Psoas muscle (tissue), 8 donors: Measurements from ENCODE around the gene ACVR1. TPM values are rescaled to one million over a fixed set of nuclear protein-coding genes. Genes with fewer than 3 reads are reported as not detected.
"Not testable (repeated sequence)": the region's sequence is repeated elsewhere in the genome, so short reads cannot be mapped to it uniquely, and the experiment has no call there.

Experiments used
- ATAC-seq, 4 donors: fragments of 200-7000 bp; cut with Tn5 transposase; one replicate each; pipeline ENCODE4 v1.9.1; 2020; ENCODE audit warnings: moderate library complexity in 3 of 4, mild to moderate bottlenecking in 2 of 4
- DNase-seq, 2 donors: peaks; one replicate each; pipeline ENCODE4 v3.0.0-alpha.2; 2020
- H3K27ac ChIP-seq: fragments of 200-600 bp; one replicate; pipeline ENCODE4 v1.8.0; 2022
- H3K27me3 ChIP-seq, 3 donors: fragments of 200-600 bp in 1 of 3; one replicate each; pipeline versions ENCODE4 v1.6.1 to v1.8.0; 2013 to 2022; ENCODE audit warnings: low read length in 2 of 3, mild to moderate bottlenecking in 2 of 3, moderate library complexity in 1 of 3; ENCODE audit not compliant: insufficient read depth in 3 of 3
- H3K36me3 ChIP-seq, 2 donors: fragments of 200-600 bp in 1 of 2; one replicate each; pipeline versions ENCODE4 v1.6.1 to v1.8.0; 2013 to 2022; ENCODE audit warnings: low read depth in 1 of 2, mild to moderate bottlenecking in 1 of 2, moderate library complexity in 1 of 2; ENCODE audit not compliant: insufficient read depth in 1 of 2
- H3K4me1 ChIP-seq: fragments of 200-600 bp; one replicate; pipeline ENCODE4 v1.8.0; 2022
- H3K4me3 ChIP-seq: fragments of 200-600 bp; one replicate; pipeline ENCODE4 v1.8.0; 2022; ENCODE audit warnings: mild to moderate bottlenecking
- H3K9me3 ChIP-seq: fragments of 200-600 bp; one replicate; pipeline ENCODE4 v1.8.0; 2022
- WGBS, 3 donors: extraction: QIAGEN DNeasy Blood & Tissue Kit; methylation state at CpG; one replicate each; pipeline versions ENCODE4 v1.1.6 to v1.1.7; 2013; 5-methylcytosine and 5-hydroxymethylcytosine counted together
- intact Hi-C, 2 donors: fragments of 100-400 bp; cut with DNase I; formaldehyde crosslinking; loops; one replicate each; pipeline versions ENCODE4 v1.11.0 to v1.14.2; 2022
- polyA plus RNA-seq, 3 donors: library from polyadenylated mRNA; stranded (reverse); fragments of 200-250 nt; gene quantifications; one replicate each; pipeline ENCODE4 v1.2.3, GENCODE V29; 2013
- total RNA-seq, 4 donors: library from RNA; stranded (reverse); fragmentation: NEBNext Ultra II Directional in 2 of 4; extraction: Animal tissue kit (Norgen Biotek cat#: 25700) in 2 of 4; gene quantifications; one replicate each; pipeline versions ENCODE4 v1.2.1 to v1.2.4, GENCODE V29; 2021 to 2023
- TF ChIP-seq, protein P1 (sequence below): fragments of 200-600 bp; IDR thresholded peaks from one replicate; pipeline ENCODE4 v1.8.0; 2022; ENCODE audit warnings: antibody characterized with exemption
- donor health status: healthy with polysubstance abuse.
- donor health status: DM: no; HTN: no; CAD: no; lungs with moderate emphysema.
- donor health status: Bipolar disorder and iron deficiency.
- donor health status: healthy.
- donor health status: DM: yes; HTN: yes; CAD: no.
- donor health status: DM: no; HTN: no; CAD: no.
- donor health status: DM: no; HTN: no; CAD: no.
- donor health status: DM: yes; HTN: yes; CAD: no.

The ACVR1 gene
- total and polyA plus RNA-seq, 7 donors, result 9.5 to 28.0 (median 24.1) TPM

DNA sequence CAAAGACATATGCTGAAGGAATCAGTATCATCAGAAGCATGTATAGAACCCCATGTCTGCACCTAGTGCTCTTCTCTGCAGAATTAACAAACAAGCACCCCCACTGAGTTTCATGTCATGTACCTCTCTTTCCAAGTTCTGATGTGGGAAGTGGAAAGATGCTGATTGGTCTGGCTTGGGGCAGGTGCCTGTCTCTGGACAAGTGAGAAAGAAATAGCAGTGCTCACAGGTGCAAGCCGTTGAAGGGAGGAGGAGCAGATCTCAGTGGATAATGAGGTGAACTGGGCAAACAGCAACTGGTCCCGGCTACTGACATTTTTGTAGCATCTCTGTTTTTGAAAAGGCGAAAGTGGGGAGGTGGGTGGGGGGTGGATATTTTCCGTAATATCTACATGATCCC lies 17.5 kb upstream of the ACVR1 start:
- Histone ChIP-seq H3K36me3 (no peaks in the 10 kb centered on the region), H3K4me1 (no peaks in the 10 kb centered on the region), H3K9me3 (no peaks in the 10 kb centered on the region), H3K27ac (no peak overlapping the region), H3K27me3 (no peaks in the 10 kb centered on the region), H3K4me3 (no peak overlapping the region)
- intact Hi-C loops, result loop anchor here in 1 of 2 donors (1.0 kb wide), 1 partner anchor 17 kb away; the partner anchor contains the start of gene ACVR1
- no peak for DNase-seq
- WGBS, 3 donors, result 89 to 94% (median 91%) methylated on average over 4 of the region's 4 CpGs
- no peak for ATAC-seq
- TF ChIP-seq, protein P1, sequence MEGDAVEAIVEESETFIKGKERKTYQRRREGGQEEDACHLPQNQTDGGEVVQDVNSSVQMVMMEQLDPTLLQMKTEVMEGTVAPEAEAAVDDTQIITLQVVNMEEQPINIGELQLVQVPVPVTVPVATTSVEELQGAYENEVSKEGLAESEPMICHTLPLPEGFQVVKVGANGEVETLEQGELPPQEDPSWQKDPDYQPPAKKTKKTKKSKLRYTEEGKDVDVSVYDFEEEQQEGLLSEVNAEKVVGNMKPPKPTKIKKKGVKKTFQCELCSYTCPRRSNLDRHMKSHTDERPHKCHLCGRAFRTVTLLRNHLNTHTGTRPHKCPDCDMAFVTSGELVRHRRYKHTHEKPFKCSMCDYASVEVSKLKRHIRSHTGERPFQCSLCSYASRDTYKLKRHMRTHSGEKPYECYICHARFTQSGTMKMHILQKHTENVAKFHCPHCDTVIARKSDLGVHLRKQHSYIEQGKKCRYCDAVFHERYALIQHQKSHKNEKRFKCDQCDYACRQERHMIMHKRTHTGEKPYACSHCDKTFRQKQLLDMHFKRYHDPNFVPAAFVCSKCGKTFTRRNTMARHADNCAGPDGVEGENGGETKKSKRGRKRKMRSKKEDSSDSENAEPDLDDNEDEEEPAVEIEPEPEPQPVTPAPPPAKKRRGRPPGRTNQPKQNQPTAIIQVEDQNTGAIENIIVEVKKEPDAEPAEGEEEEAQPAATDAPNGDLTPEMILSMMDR, result no peak

- intact Hi-C loops, result no loop called here
- H3K27ac ChIP-seq, result no peak overlapping the region
- no peaks in the 10 kb centered on the region for H3K36me3 ChIP-seq
- no peaks in the 10 kb centered on the region for H3K4me1 ChIP-seq
- H3K4me3 ChIP-seq, result no peak overlapping the region
- H3K27me3 ChIP-seq, result no peaks in the 10 kb centered on the region
- no peak for ATAC-seq
- WGBS, 3 donors, result 83 to 96% (median 95%) methylated on average over 1 of the region's 1 CpG
- no peaks in the 10 kb centered on the region for H3K9me3 ChIP-seq
- TF ChIP-seq, protein P1, result no peak
- no peak for DNase-seq
These were observed 15.5 kb upstream of the ACVR1 start for GRCh38 chr2:157891643-157892041.

- no peaks in the 10 kb centered on the region for H3K4me1 ChIP-seq
- TF ChIP-seq, protein P1, result no peak
- H3K9me3 ChIP-seq, result no peaks in the 10 kb centered on the region
- no peak for ATAC-seq
- no peak for DNase-seq
- intact Hi-C loops, result no loop called here
- H3K4me3 ChIP-seq, result no peak overlapping the region
- no peaks in the 10 kb centered on the region for H3K27me3 ChIP-seq
- H3K27ac ChIP-seq, result no peak overlapping the region
- WGBS, 3 donors, result 75 to 81% (median 80%) methylated on average over 2 of the region's 2 CpGs
- H3K36me3 ChIP-seq, result no peaks in the 10 kb centered on the region
These were observed 15.0 kb upstream of the ACVR1 start for GRCh38 chr2:157890969-157891642.

GRCh38 chr2:157887946-157888345 lies 11.8 kb upstream of the ACVR1 start:
- TF ChIP-seq, protein P1, result no peak
- Histone ChIP-seq H3K27me3 (no peaks in the 10 kb centered on the region), H3K36me3 (no peaks in the 10 kb centered on the region), H3K27ac (no peak overlapping the region), H3K9me3 (no peaks in the 10 kb centered on the region), H3K4me1 (no peaks in the 10 kb centered on the region), H3K4me3 (no peak overlapping the region)
- 81 to 84% (median 82%) methylated on average over 3 of the region's 3 CpGs for WGBS, 3 donors
- DNase-seq, result no peak
- ATAC-seq, result no peak
- intact Hi-C loops, result no loop called here

GRCh38 chr2:157884533-157884932 lies 8.4 kb upstream of the ACVR1 start:
- H3K4me3 ChIP-seq, H3K27ac ChIP-seq, H3K27me3 ChIP-seq, DNase-seq, H3K36me3 ChIP-seq, H3K4me1 ChIP-seq, ATAC-seq, intact Hi-C loops, H3K9me3 ChIP-seq: not testable (repeated sequence)
- WGBS, 3 donors, result 64 to 73% (median 72%) methylated on average over 5 of the region's 5 CpGs
